Activated gamma-delta T cell treated with anti-CD3 and anti-CD28 coated beads, Interleukin-2, amount 50 U/mL, for 16 hours (primary cell): ENCODE measurements around the gene ELF3.
A peak's percentile ranks its signal among the peaks of the same experiment; 100 is the strongest.
"Not testable (repeated sequence)": the region's sequence is repeated elsewhere in the genome, so short reads cannot be mapped to it uniquely, and the experiment has no call there.

Experiments used
- DNase-seq: peaks from one replicate; pipeline ENCODE4 v3.0.0-alpha.2; 2020; ENCODE audit warnings: low read depth

Gene ELF3

DNA sequence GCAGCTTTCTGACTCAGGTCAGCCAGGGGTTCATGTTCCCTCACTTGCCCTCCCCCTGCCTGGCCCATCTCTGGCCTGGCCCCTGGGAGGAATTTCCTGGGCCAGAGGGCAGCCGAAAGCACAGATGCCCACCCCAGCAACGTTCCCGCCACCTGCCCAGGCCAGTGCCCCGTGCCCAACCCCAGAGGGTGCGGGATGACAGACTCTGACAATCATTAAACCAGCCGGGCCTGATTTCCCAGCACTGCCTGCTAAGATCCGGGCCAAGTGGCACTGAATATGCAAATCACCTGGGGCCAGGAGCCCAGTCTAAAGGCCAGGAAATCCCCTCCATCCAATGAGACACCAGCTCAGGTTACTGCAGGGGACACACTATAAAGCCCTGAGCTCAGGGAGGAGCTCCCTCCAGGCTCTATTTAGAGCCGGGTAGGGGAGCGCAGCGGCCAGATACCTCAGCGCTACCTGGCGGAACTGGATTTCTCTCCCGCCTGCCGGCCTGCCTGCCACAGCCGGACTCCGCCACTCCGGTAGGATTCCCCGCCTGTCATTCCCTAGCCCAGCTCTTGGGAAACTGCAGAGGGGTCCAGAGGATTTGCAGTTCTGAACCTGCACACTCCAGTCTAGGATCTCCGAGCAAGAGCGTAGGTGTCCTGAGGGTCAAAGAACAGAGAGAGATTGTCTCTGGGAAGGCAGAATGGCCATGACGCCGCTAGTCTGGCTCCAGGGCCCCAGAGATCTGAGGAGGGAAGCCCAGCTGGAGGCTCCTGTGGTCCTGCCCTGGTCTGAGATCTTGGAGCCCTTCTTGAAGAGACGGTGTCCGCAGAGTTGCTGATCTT is at the start of gene ELF3:
ELF3 (plus strand) TSS at position 408 of the 836 bp plus-strand sequence. CDS start 550 bp downstream, outside the sequence.
- no peak for DNase-seq

DNA sequence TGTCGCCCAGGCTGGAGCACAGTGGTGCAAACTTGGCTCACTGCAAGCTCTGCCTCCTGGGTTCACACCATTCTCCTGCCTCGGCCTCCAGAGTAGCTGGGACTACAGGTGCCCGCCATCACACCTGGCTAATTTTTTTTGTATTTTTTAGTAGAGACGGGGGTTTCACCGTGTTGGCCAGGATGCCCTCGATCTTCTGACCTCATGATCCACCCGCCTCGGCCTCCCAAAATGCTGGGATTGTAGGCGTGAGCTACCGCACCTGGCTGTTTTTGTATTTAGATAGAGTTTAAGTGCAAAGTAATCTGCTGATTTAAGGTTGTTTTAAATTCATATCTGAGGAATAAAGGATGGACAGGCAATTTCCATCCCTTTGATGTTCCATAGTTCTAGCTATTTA is 48.0 kb upstream of the ELF3 start:
- DNase-seq = not testable (repeated sequence)

DNA sequence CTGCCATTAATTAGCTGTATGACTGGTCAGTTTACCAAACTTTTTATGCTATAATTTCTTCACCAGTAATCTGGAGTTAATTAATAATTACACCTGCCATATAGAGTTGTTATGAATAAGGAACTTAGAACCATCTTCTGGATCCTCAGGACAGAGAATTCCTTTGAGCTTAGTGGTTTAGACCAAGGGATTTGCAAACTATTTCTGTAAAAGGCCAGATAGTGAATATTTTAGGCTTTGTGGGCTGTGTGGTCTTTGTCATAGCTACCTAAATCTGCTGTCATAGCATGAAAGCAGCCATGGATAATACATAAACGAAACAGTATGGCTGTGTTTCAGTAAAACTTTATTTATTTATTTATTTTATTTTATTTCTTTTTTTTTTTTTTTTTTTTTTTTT is 46.1 kb upstream of the ELF3 start:
- DNase-seq = no peak

DNA sequence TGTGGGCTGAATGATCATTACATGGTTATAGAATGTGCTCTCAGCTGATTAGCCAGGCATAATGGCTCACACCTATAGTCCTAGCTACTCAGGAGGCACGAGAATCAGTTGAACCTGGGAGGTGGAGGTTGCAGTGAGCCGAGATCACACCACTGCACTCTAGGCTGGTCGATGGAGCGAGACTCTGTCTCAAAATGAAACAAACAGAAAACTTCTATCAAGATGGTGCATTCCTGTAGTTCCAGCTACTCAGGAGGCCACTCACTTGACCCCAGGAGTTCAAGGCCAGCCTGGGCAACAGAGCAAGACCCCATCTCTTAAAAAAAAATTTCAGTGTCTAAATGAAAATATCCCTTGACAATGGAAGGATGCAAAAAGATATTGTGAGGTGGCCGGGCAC is 44.2 kb upstream of the ELF3 start:
- DNase-seq = no peak

DNA sequence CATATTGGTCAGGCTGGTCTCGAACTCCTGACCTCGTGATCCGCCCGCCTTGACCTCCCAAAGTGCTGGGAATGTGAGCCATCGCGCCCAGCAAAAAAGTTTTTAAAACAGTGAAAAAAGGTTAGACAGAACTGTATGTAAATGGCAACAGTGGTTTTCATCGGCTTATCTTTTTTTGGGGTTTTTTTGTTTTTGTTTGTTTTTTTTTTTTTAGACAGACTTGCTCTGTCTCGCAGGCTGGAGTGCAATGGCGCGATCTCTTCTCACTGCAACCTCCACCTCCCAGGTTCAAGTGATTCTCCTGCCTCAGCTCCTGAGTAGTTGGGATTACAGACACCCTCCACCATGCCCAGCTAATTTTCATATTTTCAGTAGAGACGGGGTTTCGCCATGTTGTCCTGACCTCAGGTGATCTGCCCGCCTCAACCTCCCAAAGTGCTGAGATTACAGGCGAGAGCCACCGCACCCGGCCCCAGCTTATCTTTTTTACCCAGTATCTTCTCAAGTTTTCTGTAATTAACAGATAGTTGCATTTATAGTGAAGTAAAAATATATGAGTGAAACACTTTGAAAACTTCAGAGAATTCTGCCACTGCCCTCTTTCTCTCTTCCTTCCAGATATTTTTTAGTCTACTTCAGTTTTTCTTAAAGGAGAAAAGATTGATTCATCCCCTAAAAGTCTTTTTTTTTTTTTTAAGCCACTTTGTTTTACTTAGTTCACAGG is 42.0 kb upstream of the ELF3 start:
- no peak for DNase-seq

DNA sequence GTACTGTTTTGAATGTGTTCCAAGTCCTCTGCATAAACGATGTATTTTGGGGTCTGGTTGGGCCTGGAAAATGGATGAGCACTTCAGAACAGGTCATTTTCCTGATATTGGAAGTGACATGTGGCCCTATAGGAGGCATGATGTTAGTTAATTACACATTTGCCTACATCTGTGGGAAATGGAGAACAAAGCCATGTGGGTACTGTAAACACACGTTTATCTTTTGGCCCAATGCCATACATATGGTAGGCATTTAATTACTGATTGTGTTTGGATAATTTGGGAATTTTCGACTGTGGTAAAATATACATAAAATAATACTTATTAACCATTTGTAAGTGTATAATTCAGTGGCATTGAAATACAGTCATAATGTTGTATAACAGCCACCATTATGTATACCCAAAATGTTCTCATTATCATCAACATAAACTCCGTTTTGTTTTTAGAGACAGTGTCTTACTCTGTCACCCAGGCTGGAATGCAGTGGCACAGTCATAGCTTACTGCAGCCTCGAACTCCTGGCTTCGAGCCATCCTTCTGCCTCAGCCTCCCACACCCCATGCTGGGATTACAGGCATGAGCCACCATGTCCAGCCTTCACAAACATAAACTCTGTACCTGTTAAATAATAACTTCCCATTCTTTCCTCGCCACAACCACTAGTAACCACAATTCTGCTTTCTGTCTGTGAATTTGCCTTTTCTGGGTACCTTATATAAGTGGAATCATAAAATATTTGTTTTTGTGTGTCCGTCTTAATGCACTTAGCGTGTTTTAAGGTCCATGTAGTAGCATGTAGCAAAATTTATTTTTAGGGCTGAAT is 39.8 kb upstream of the ELF3 start:
- DNase-seq = no peak

DNA sequence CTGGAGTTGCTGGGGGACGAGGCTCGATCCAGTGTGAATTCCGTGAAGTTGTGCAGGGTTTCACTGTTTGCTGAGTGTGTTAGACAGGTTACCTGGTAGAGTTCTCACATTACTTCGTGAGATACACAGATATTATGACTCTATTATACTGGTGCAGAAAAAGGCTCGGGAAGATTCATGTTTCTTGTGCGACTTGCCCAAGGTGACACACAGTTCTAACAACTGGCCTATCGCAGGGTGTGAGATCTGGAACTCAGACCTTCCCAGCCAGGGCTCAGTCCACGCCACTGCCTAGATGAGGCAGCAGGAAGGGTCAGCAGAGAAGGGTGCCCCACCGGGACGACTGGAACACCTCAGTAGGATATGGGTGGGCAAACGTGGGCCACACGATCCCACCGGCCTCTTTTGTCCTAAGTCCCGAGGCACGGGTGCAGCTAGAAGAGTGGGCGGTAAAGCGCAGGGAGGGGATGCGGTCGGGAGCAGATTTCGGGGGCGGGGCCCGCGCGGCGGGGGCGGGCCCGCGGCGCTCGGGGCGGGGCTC is 28.2 kb upstream of the ELF3 start:
- peak; percentile 41 for DNase-seq

DNA sequence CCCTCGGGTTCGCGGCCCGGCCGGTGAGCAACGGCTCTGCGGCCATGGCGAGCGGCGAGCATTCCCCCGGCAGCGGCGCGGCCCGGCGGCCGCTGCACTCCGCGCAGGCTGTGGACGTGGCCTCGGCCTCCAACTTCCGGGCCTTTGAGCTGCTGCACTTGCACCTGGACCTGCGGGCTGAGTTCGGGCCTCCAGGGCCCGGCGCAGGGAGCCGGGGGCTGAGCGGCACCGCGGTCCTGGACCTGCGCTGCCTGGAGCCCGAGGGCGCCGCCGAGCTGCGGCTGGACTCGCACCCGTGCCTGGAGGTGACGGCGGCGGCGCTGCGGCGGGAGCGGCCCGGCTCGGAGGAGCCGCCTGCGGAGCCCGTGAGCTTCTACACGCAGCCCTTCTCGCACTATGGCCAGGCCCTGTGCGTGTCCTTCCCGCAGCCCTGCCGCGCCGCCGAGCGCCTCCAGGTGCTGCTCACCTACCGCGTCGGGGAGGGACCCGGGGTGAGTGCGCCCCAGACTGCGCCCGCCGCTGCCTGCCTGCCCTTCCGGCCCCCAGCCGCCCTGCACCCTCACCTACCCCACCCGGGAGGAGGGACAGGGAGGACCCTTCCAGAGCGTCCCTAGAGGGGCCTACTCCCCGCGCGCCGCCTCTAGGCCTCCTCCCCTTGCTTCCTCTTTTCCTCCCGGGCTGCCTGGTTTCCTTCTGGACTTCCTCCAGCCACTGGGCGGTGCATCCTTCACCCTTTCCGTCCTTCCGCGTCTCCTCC is 27.6 kb upstream of the ELF3 start, which contains the start of gene RNPEP:
RNPEP (plus strand) TSS at position 26 of the 757 bp plus-strand sequence; CDS start at position 45, 19 bp downstream.
- DNase-seq = peak; percentile 22

DNA sequence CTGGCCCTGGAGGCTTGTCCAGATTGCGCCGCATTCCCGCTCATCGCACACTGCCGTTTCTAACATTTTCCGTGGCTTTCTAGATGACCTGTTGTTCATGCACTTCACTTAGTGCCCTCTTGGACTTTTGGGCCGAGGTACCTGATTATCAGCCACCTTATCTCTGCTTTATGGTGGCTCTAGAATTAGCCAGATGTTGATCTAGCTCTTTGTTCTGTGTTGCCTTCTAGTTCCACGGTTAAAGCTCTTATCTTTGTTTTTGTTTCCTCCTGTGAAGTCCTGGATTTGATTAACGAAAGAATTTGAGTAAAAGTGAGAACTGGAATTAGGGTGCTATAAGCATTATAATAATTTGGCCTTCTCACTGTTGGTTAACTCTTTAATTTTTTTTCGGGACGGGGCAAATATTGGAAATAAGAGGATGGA is 27.0 kb upstream of the ELF3 start:
- no peak for DNase-seq

DNA sequence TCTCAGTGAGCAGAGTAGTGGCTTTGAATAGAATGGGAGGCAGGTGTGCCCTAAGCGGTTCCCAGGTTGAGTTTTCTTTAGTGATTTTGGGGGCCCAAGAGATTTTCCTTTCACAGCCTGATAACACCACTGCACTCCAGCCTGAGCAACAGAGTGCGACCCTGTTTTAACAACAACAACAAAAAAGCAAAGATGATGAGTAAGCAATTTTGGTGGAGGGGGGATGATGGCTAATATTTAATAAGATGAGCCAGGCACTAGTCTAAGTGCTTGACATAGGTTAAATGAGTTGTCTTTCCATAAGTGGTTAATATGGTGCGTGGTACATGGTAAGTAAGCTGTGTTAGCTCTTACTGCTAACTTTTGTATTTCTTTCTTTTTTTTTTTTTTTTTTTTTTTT is 25.9 kb upstream of the ELF3 start:
- no peak for DNase-seq

DNA sequence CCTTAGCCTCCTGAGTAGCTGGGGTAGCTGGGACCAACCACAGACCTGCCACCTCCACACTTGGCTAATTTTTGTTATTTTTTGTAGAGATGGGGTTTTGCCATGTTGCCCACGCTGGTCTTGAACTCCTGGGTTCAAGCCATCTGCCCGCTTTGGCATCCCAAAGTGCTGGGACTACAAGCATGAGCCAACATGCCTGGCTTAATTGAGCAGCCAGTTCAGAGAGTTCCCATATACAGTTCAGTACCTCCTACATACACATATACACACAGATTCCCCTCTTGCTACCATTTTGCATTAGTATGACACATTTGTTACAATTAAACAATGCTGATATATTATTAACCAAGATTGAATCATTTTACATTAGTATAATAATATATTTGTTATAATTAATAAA is 25.0 kb upstream of the ELF3 start:
- no peak for DNase-seq

DNA sequence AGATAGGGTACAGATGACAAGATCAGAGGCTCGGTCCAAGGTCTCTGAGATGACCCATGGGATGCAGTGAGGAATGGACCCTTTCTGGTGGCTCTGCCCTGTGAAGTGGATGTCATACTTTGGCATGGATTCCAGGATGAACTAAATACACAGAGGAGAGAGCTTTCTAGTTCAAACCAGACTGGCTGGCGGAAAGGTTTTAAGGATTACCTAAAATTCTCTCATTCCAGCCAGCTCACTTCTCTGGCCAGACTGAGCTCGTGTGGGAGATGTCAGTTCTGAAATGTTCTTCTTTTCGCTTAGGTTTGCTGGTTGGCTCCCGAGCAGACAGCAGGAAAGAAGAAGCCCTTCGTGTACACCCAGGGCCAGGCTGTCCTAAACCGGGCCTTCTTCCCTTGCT is 21.8 kb upstream of the ELF3 start:
- no peak for DNase-seq

DNA sequence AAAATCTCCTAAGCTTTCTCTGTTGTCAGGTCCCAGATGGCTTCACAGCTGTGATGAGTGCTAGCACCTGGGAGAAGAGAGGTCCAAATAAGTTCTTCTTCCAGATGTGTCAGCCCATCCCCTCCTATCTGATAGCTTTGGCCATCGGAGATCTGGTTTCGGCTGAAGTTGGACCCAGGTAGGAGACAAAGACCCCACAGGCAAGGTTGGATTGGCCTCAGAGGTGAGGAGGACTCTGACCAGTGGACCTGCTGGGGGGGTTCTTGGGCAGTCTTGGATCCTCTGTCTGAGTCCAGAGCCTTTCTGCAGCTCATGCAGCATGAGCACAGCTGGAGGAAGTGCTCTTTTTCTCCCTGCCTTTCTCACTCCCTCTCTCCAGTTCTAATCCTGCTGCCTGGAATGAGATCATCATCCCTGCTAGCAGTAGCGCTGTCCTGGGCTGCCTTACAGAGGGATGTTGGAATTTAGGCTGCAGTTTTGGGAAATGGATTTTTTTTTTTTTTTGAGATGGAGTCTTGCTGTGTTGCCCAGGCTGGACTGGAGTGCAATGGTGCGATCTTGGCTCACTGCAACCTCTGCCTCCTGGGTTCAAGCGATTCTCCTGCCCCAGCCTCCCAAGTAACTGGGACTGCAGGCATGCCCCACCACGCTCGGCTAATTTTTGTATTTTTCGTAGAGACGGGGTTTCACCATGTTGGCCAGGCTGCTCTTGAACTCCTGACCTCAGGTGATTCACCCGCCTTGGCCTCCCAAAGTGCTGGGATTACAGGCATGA is 20.8 kb upstream of the ELF3 start:
- DNase-seq = no peak

DNA sequence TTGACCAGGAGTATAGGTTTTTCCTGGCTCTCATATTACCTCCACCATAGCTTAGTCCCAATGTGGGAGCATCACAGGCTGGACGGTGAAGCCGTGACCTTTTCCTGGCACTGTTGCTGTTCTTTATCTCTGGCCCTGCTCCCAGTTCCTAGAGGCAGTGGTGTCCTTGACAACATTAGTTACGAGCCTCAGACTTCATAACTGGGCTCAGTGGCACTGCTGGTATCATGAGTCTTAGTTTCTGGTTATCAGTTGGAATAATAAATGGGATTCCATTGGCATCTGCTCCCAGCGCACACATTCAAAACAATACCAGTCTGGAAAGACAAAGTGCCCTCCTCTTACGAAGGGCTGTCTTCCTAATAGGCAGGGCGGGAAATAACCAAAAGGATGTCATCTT is 20.0 kb upstream of the ELF3 start:
- no peak for DNase-seq

DNA sequence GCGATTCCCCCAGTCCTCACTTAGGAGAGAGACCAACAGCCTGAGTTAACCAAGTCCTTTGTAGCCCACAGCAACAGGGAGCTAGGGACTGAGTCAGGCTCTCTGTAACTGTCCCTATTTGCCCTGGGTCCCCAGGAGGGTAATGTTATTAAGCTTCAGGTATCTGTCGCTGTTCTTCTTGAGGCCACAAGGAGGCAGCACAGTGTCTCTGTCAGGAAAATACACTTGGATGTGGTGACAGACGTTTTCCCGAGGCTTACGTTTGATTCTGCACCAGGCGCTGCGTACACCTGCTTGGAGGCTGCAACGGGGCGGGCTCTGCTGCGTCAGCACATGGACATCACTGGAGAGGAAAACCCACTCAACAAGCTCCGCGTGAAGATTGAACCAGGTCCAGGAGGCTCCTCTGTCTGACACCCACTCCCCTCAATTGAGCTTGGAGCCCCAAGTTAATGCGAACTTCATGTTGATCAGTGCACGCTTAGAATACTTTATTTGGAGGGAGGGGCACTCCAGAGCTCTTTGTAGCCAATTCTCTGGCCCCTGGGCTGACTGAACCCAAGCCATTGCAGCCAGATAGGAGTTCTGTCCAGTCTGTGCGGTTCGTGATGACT is 10.7 kb upstream of the ELF3 start:
- DNase-seq = no peak

DNA sequence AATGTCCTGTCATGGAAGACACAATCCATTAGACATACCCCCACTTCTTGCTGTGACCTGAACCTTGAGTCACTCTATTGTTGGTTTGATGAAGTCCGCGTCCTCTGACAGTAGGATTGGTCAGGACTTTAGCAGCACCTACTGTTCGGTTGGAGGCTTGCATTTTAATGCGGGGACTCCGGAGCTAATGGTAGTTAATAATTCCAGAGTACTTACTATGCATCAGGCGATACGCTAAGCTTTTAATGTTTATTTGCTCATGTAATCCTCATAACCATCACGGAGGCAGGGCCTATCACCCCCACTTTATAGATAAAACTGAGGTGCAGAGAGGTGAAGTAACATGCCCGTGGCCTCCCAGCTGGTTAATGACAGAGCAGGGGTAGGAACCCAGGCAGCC is 7.9 kb upstream of the ELF3 start:
- DNase-seq = no peak

DNA sequence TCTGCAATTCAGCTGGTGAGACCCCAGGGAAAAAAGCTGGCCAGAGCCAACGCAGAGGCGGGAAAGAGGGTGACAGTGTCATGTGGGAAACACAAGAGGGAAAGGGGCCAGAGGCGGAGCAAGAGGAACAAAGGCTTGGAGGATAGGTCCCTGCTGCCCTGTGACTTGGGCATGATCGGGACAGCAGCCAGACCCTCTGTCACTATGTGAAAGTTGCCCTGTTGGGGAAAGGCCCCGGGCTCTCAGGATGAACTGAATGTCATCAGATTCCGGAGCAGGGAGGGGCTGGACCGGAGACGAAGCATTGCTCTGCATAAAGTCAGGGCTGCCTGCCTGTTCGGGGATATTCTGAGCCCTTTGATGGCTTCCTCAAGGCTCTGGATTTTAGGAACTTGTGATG is 5.7 kb upstream of the ELF3 start:
- DNase-seq = no peak

DNA sequence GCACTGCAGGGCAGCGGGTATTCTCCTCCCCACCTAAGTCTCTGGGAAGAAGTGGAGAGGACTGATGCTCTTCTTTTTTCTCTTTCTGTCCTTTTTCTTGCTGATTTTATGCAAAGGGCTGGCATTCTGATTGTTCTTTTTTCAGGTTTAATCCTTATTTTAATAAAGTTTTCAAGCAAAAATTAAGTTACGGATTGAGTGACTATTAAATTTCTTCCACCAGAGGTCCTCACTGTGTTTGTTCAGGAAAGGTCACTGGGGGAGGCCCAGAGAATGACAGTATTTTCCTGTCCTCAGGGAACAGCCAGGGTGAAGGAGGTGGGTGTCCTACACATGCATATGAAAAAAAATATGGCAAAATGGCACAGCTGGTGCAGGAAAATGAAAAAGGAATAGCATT is 4.4 kb upstream of the ELF3 start:
- DNase-seq = no peak

DNA sequence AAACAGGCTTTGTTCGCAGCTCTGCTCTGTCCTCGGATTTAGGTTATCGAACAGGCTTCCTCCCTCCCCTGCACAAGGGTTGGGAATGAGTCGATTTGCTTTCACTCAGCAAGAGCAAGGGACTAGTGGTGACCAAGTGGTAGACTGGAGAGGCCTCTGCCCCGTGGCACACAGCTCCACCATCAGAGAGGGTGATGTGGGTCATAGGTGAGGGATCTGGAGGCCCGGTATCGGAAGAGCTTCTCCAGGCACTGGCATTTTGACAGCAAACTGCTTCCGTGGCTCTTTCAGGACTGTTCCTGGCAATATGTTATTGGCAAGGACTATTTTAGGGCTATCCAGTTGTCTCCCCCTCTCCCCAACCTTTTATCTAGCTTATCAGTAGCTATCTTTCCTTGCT is 3.1 kb upstream of the ELF3 start:
- DNase-seq = no peak

DNA sequence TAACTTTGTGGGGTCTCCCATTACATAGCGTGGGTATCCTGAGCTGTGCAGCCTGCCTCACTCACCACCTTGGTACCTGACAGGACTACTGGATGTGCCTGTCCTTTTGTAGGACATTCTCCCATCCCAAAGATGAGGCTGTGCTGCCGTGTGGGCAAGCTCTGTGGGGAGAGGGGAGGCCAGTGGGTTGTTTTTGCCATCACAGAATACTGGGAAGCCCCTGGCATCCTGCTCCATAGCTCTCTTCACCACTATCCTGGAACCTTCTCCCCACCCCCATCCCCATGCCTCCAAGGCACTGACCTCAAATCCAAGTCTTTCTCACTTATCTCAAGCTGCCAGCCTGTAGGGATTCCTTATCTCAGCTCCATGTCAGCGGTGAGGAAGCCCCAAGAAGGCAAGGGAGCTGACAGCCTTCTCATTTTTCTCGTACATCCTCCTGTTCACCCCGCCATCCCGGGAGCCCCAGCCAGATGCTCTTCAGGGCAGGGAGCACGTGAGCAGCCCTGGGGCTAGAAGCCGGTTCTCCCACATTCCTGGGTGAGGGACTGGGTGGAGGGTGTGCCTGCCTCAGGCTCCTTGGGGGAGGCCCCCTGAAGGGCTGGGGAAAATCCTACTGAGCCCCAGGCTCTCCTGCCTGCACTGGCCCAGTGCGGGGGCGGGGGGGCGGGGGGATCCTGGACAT is 2.4 kb upstream of the ELF3 start:
- no peak for DNase-seq
